Stimulated activated CD8-positive, alpha-beta memory T cell treated with anti-CD3 and anti-CD28 coated beads, Interleukin-12 subunit alpha, Interleukin-12 subunit beta, amount 100 ng/mL, for 4 hours (primary cell): ENCODE data around the gene DMKN.
"Not testable (repeated sequence)": the region's sequence is repeated elsewhere in the genome, so short reads cannot be mapped to it uniquely, and the experiment has no call there.

Source experiments
- DNase-seq: peaks from one replicate; pipeline ENCODE4 v3.0.0-alpha.2; 2020; ENCODE audit warnings: low read depth

The DMKN gene

DNA sequence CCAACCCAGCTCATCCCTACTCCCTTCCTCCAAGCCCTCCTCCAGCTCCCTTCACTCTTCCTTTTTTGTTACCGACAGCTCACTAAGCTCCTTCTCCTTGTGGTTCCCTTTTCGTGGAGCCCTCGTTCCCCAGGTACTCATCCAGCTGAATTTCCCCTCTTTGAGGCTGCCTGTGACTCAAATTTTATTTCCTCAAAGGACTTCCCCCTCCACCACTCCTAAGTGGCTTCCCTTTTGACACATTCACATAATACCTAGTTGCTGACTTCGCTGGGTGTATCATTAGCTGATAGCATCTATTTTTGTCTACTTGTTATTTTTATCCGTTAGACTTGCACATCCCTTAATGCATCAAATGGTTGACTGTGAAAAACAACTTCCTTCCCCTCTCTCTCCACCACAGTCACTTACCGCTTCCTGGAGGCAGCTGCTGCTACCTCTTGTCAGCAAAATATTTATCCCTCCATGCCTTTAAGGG lies 50.9 kb downstream of the DMKN start:
- DNase-seq, result no peak

DNA sequence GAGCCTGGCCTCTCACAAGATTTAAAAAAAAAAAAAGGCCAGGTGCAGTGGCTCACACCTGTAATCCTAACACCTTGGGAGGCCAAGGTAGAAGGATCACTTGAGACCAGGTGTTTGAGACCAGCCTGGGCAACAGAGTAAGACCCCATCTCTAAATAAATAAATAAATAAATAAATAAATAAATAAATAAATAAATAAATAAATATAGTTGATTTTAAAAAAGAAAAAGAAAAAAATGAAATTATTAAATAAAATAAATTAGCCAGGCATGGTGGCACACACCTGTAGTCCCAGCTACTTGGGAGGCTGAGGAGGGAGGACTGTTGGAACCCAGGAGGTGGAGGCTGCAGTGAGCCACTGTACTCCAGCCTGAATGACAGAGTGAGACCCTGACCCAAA lies 51.7 kb downstream of the DMKN start:
- DNase-seq, result not testable (repeated sequence)

DNA sequence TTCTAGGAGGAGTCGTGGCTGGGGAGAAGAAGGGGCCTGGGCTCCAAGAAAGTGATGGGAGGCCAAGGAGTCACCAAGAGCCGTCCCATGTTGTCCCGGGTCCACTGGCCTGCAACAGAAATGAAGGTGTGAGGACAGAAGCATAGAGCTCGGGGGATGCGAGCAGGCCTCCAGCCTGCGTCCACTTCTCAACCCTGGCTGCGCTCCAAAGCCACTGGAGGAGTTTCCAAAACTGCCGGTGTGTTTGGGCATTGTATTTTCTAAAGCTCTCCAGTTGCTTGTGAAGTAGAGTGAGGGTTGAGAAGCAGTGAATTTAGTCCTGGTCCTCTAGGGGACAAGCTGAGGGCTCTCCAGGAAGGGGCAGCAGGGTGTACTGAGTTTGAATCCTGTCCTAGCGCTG lies 52.4 kb downstream of the DMKN start:
- DNase-seq, result no peak

DNA sequence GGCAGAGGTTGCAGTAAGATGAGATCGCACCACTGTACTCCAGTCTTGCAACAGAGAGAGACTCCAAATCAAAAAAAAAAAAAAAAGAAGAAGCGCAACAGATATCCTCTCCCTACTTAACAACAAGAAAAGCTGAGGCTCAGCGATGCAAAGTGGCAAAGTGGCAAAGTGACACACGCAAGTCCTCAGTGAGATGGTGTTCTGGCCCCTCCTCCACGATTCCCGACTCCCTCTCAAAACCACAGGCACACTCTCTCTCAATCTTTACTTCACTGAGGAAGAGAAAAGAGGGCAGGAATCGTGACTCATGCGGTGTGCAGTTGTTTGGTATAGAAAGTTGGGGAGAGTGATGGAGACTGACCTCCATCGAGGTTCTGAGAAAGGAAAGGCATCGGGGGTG lies 52.8 kb downstream of the DMKN start:
- no peak for DNase-seq

DNA sequence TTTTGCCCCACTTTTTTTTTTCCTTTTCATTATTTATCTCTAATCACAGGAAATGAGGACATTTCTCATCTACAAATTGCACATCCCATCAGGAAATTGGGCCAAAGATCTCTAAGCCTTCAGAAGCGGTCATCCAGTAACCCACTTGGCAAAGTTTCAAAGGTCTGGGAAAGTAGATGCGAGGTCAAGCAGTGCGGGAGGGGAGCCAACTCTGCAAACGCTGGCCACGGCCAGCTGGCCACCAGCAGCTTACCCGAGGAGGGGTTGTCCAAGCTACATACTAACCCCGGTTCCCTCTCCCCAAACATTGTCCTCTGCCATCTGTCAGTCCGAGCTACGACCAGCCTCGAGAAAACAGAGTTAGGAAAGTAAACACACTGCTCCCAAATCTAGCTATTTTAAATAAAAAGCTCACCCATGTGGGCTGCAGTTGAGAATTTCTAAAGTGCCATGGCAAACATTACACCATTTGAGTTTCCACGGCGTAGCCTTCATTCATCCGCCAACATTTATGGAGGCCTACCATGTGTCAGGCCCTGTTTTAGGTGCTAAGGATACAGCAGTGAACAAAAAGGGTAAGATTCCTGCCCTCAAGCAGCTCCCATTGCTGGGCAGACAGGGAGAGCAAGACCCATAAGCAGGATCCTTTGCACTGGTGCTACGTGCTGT lies 53.9 kb downstream of the DMKN start:
- DNase-seq, result no peak

DNA sequence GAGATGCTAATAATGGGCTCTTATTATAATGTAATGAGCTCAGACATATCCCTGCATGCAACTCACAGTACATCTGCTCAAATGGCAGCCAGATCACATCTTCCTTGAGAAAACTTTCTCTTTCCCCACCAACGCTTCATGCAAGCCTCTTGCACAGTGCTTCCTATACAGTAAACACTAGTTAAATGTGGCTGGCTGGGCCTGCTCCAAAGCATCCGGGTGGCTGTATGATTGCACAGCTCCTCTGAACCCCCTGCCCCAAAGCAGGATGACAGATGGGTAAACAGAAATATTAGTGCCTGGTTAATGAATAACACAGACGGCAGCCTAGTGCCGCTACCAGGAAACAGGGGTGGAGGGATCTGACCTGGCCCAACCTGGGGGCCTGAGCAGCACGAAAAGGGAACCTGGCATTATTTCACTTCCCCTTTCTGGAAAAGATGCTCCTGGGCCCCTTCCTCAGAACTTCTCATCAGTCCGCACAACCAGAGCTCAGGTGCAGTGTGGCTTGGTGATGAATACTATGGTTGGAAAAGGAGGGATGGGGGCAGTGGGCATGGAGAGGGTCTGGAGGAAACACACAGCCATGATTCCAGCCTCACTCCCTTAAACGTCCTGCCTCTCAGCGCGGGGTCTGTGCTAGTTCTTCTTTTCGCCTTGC lies 54.6 kb downstream of the DMKN start:
- DNase-seq, result no peak

DNA sequence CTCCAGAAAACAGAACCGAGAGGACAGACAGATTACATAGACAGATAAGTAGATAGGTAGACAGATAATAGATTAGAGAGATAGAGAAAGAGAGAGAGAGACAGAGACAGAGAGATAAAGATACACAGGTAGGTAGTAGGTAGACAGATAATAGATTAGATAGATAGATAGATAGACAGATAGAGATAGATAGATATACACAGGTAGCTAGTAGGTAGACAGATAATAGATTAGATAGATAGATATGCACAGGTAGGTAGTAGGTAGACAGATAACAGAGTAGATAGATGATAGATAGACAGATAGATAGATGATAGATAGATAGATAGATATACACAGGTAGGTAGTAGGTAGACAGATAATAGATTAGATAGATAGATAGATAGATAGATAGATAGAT lies 55.3 kb downstream of the DMKN start:
- no peak for DNase-seq

DNA sequence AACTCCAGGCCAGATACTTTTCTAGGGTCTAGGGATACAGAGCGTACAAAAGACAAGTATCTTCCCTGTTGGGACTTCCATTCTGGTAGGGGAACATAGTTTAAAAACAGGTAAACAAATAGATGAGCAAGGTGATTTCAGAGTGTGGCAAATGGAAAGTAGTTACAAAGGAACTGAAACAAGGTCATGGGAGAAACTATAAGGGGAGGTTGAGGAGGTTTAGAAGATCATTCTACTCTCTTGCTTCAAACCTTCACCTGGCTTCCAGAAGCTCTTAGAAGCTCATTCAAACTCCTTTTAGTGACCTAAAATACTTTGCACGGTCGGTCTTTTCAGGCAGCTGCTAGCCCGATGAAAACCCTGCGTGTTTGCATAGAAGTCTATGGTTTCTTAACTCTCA lies 56.3 kb downstream of the DMKN start:
- no peak for DNase-seq

DNA sequence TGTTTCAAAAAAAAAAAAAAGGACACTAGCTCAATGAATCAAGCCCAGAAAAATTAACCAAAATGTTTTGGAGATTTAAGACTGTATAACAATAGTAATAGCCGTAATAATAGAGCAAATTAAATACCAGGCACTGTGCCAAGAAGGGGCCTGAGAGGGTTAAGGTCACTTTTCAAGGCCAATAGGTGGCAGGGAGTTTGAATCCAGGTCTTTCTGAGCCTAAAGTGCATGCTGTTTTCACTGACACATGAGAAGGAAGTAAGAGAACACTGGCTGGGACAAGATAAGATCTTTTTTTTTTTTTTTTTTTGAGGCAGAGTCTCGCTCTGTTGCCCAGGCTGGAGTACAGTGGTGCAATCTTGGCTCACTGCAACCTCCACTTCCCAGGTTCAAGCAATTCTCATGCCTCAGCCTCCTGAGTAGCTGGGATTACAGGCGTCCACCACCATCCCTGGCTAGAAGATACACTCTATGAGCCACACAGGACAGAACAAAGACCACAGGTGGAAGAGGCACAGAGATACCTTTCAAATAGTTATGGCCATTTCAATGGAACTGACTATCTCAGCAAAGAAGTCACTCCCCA lies 57.7 kb downstream of the DMKN start:
- no peak for DNase-seq

DNA sequence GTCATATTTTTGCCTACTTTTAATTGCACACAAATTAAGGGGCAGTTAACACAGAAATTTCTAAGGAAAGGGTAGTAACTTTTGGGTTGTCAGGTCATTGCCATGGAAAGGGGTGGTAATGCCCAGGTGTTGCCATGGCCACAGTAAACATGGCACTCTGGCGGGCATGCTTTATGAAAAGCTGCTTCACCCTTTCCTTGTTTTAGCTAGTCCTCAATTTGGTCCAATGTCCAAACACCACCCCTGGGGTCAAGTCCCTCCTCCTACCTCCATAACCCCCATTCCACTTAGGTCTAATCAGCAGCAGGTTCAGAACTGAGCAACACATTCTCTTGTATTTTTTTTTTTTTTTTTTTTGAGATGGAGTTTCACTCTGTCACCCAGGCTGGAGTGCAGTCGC lies 58.8 kb downstream of the DMKN start:
- no peak for DNase-seq

DNA sequence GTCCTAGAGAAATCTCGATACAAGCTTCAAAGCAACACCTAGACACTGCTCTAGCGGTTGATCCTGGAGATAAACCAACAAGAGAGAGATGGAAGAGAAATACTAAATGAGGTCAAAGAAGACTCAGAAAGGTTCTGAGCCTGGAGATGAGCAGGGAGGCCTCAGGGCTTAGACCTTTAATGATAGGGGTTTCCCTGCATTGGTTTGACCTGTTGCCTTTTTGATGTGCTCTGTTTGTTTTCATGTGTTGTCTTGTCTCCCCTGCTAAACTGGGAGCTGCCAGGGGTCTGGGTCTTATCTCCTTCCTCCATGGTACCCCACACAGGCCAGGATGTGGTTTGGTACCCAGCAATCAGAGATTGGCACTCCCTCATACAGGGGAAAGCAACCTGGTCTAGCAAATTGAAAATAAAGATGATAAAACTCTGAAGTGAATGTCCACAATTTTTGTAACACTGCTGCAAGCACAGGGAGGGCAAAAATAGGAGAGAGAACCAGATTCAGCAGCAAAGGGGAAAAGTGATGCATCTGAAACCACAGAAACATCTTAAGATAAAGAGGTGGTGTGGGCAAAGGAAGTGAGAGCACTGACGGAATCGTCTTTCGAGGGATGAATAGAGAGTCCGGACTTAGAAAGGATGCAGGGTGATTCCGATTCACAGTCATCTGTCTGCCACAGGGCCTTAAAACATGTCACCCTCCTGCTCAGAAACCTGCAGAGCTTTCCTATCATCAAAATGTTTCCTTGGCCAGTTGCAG lies 61.9 kb downstream of the DMKN start:
- no peak for DNase-seq

DNA sequence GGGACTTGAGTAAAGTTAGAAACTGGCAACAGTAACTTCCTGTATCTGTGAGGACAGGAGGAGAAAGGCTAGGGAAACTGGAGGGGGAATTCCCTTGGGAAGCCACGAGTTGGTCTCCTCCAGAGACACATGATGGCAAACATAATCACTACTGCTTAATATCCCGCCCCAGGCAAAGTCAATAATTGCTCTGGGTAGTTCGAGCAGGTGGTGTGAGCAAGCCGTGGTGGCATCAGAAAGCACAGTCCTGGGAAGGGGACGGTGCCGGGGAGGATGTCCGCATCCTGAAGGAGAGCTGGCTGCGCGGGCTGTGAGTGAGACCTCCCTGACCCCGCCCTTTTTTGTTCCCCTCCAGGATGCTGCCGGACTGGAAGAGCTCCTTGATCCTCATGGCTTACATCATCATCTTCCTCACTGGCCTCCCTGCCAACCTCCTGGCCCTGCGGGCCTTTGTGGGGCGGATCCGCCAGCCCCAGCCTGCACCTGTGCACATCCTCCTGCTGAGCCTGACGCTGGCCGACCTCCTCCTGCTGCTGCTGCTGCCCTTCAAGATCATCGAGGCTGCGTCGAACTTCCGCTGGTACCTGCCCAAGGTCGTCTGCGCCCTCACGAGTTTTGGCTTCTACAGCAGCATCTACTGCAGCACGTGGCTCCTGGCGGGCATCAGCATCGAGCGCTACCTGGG lies 63.9 kb downstream of the DMKN start:
- no peak for DNase-seq

DNA sequence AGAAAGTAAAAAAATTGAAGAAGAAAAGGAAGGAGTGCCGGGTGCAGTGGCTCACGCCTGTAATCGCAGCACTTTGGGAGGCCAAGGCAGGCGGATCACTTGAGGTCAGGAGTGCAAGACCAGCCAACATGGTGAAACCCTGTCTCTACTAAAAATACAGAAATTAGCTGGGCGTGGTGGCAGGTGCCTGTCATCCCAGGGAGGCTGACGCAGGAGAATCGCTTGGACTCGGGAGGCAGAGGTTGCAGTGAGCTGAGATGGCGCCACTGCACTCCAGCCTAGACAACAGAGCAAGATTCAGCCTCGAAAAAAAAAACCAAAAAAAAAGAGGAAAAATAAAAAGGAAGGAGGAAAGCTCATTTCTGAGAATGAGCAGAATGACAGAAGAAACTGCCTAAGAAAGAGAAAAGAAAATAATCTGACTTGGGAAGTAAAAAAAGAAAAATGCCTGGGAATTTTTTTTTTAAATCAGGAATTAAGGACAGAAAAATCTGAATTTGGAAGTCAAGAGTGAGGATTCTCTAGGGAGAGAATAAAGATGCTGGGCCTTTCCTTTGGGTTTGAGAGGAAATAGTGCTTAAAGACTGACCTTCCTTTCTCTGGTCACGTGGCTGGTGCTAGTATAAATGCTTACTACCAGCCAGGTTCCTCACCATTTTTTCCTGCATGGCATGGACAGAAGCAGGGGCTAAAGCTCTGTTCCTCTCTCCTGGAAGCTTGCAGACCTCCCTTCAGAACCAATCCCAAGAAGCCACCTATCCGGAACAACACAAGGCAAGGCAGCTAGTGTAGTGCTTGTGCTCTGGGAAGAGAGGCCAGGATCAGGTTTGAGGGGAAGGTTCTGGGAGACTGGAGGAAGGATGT lies 65.6 kb downstream of the DMKN start, which contains the start of gene FFAR2:
FFAR2 (plus strand) TSS at position 652 of the 864 bp plus-strand sequence. CDS start 1,458 bp downstream, outside the sequence.
- no peak for DNase-seq
